GM23248 (cell line): ENCODE results near the gene GUCA1A.

ENCODE experiments used
- EZH2 ChIP-seq: fragments of 200-600 bp; sonication (generic); IDR thresholded peaks from 2 replicates; pipeline ENCODE4 v1.6.1; 2018; ENCODE audit warnings: antibody characterized with exemption, mild to moderate bottlenecking; ENCODE audit not compliant: insufficient read depth, poor library complexity, severe bottlenecking
- EZH2phosphoT487 ChIP-seq: fragments of 200-600 bp; sonication (generic); IDR thresholded peaks from 2 replicates; pipeline ENCODE4 v1.6.1; 2018; ENCODE audit warnings: antibody characterized with exemption, moderate library complexity, mild to moderate bottlenecking, low read depth; ENCODE audit not compliant: insufficient read depth

DNA sequence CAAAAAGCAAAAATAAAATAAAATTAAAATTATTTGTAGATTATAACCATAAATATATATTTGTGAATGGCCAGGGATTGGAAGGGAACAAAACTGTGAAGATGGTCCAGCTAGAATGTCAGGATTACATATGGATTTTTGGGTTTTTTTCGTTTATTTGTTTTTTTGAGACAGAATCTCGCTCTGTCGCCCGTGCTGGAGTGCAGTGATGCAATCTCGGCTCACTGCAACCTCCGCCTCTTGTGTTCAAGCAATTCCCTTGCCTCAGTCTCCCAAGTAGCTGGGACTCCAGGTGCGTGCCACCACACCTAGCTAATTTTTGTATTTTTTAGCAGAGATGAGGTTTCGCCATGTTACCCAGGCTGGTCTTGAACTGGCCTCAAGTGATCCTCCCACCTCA is 22.9 kb upstream of the GUCA1A start:
- TF ChIP-seq EZH2phosphoT487 = no peak
- no peak for TF ChIP-seq EZH2
